ENCODE measurements around the gene USP1. TPM values are rescaled to one million over a fixed set of nuclear protein-coding genes. Genes with fewer than 3 reads are reported as not detected.

The USP1 gene
- total and polyA plus RNA-seq, 4 donors: 10.0 to 42.1 (median 16.8) TPM

DNA sequence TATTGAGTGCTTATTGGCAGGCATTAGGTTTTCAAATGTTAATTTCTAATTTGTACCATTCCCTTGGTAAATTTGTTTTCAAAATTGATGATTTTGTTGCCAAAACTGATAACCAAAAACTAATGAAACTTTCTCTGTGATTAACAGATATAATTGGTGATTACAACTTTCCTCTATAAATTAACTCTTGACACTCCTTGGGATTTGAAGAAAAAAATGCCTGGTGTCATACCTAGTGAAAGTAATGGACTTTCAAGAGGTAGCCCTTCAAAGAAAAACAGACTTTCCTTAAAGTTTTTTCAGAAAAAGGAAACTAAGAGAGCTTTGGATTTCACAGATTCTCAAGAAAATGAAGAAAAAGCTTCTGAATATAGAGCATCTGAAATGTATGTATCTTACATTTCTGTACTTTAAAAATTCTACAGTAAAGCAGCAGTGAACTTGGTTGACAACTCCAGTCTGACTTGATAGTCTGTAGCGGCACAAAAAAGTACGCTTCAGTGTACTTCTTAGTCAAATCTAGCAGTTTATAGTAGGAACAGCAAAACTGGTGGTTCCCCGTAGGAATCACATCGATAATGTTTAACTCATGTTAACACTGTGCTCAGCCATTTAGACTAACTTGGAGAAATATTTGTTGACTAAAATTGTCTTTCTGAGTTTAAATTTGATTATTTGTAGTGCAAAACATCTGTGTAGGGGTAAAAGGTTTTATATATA lies 3.0 kb downstream of the USP1 start:
- TF ChIP-seq, protein P1, sequence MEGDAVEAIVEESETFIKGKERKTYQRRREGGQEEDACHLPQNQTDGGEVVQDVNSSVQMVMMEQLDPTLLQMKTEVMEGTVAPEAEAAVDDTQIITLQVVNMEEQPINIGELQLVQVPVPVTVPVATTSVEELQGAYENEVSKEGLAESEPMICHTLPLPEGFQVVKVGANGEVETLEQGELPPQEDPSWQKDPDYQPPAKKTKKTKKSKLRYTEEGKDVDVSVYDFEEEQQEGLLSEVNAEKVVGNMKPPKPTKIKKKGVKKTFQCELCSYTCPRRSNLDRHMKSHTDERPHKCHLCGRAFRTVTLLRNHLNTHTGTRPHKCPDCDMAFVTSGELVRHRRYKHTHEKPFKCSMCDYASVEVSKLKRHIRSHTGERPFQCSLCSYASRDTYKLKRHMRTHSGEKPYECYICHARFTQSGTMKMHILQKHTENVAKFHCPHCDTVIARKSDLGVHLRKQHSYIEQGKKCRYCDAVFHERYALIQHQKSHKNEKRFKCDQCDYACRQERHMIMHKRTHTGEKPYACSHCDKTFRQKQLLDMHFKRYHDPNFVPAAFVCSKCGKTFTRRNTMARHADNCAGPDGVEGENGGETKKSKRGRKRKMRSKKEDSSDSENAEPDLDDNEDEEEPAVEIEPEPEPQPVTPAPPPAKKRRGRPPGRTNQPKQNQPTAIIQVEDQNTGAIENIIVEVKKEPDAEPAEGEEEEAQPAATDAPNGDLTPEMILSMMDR (IDR thresholded peaks at IDR 0.05; ENCODE audit: control extremely low read depth, extremely low read depth): no peak
- no peak overlapping the region for H3K9ac ChIP-seq (ENCODE audit: insufficient read depth in 1 of 2, low read length in 2 of 2)
- peaks cover 0 to 24% (median 4%) of the 10 kb centered on the region in 5 donors for H3K4me1 ChIP-seq (ENCODE audit: control insufficient read depth in 5 of 5, insufficient read depth in 5 of 5, low read length in 5 of 5)
- H3K9me3 ChIP-seq (ENCODE audit: control insufficient read depth in 4 of 4, insufficient read depth in 3 of 4, low read length in 3 of 4): no peaks in the 10 kb centered on the region
- H3K4me3 ChIP-seq: no peak overlapping the region
- H3K27me3 ChIP-seq (ENCODE audit: control insufficient read depth in 3 of 3, insufficient read depth in 3 of 3, low read length in 2 of 3): no peaks in the 10 kb centered on the region
- DNase-seq (peak in 2 of 3 donors; percentile 15 to 49), ATAC-seq (ENCODE audit: insufficient read depth, low FRiP score) (no peak)
- H3K27ac ChIP-seq (ENCODE audit: low read depth in 1 of 2, low read length in 1 of 2): no peak overlapping the region
- H3K36me3 ChIP-seq (ENCODE audit: control insufficient read depth in 4 of 4, insufficient read depth in 4 of 4, low read length in 4 of 4): peaks cover 2 to 30% (median 12%) of the 10 kb centered on the region in 4 donors
- 67 to 85% methylated on average over 4 of the region's 4 CpGs for WGBS, 2 donors

DNA sequence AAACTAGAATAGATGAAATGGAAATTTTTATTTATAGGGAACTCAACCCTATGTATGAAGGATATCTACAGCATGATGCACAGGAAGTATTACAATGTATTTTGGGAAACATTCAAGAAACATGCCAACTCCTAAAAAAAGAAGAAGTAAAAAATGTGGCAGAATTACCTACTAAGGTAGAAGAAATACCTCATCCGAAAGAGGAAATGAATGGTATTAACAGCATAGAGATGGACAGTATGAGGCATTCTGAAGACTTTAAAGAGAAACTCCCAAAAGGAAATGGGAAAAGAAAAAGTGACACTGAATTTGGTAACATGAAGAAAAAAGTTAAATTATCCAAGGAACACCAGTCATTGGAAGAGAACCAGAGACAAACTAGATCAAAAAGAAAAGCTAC lies 7.9 kb downstream of the USP1 start:
- Histone ChIP-seq H3K4me3 (no peak overlapping the region), H3K36me3 (ENCODE audit: control insufficient read depth in 4 of 4, insufficient read depth in 4 of 4, low read length in 4 of 4) (peaks cover 11 to 52% (median 24%) of the 10 kb centered on the region in 4 donors), H3K9ac (ENCODE audit: insufficient read depth in 1 of 2, low read length in 2 of 2) (no peak overlapping the region), H3K27me3 (ENCODE audit: control insufficient read depth in 3 of 3, insufficient read depth in 3 of 3, low read length in 2 of 3) (no peaks in the 10 kb centered on the region), H3K9me3 (ENCODE audit: control insufficient read depth in 4 of 4, insufficient read depth in 3 of 4, low read length in 3 of 4) (no peaks in the 10 kb centered on the region), H3K27ac (ENCODE audit: low read depth in 1 of 2, low read length in 1 of 2) (no peak overlapping the region), H3K4me1 (ENCODE audit: control insufficient read depth in 5 of 5, insufficient read depth in 5 of 5, low read length in 5 of 5) (peaks cover 0 to 3% (median 0%) of the 10 kb centered on the region in 5 donors)
- no peak for ATAC-seq (ENCODE audit: insufficient read depth, low FRiP score)
- TF ChIP-seq, protein P1 (IDR thresholded peaks at IDR 0.05; ENCODE audit: control extremely low read depth, extremely low read depth): no peak
- DNase-seq: no peak
- WGBS, 2 donors: 39 to 79% methylated on average over 1 of the region's 1 CpG

DNA sequence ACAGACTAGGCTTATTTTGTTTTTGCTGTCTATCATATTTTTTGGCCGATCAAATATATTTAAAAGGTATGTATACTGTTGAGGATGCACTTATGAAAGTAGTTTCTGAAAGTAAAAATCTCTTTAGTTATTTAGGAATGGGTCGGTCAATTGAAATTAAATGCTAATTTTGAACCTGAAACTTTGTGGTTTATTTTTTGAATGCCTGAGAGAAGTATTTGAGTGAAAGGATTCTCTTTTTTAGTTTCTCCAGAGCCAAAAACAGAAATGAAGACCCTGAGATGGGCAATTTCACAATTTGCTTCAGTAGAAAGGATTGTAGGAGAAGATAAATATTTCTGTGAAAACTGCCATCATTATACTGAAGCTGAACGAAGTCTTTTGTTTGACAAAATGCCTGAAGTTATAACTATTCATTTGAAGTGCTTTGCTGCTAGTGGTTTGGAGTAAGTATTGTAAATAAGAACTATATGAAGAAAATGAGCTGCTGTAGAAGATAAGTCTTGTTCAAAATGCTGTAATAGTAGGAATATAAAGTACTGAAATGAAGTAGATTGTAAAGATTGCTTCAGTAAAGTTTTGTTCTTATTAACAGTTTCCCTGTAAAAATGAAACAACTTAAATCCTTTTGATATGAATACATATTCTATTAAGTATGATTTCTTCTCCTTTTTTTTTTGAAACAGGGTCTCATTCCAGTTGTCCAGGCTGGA lies 11.5 kb downstream of the USP1 start:
- DNase-seq (no peak), ATAC-seq (ENCODE audit: insufficient read depth, low FRiP score) (no peak)
- H3K27ac ChIP-seq (ENCODE audit: low read depth in 1 of 2, low read length in 1 of 2): no peak overlapping the region
- H3K36me3 ChIP-seq (ENCODE audit: control insufficient read depth in 4 of 4, insufficient read depth in 4 of 4, low read length in 4 of 4): peaks cover 12 to 49% (median 18%) of the 10 kb centered on the region in 4 donors
- H3K4me3 ChIP-seq: no peak overlapping the region
- no peaks in the 10 kb centered on the region for H3K9me3 ChIP-seq (ENCODE audit: control insufficient read depth in 4 of 4, insufficient read depth in 3 of 4, low read length in 3 of 4)
- no peak overlapping the region for H3K9ac ChIP-seq (ENCODE audit: insufficient read depth in 1 of 2, low read length in 2 of 2)
- TF ChIP-seq, protein P1 (IDR thresholded peaks at IDR 0.05; ENCODE audit: control extremely low read depth, extremely low read depth): no peak
- H3K4me1 ChIP-seq (ENCODE audit: control insufficient read depth in 5 of 5, insufficient read depth in 5 of 5, low read length in 5 of 5): peaks cover 0 to 1% (median 0%) of the 10 kb centered on the region in 5 donors
- 87 to 90% methylated on average over 3 of the region's 3 CpGs for WGBS, 2 donors
- no peaks in the 10 kb centered on the region for H3K27me3 ChIP-seq (ENCODE audit: control insufficient read depth in 3 of 3, insufficient read depth in 3 of 3, low read length in 2 of 3)

All from lung (tissue), 12 donors.